BLaER1 treated with 17β-estradiol and CSF1 and Interleukin-3, amounts not matched to agents 10 nM and 100 nM (cell line): Measurements from ENCODE around the gene PTPN9.
A peak's percentile ranks its signal among the peaks of the same experiment; 100 is the strongest.

Experiments used
- H3K27ac ChIP-seq, 11 experiments: shearing (Covaris generic); formaldehyde crosslinking; 2 replicates each; pipeline ENCODE4 v1.8.1; 2022
- H3K27me3 ChIP-seq, 11 experiments: shearing (Covaris generic); formaldehyde crosslinking; 2 replicates each; pipeline ENCODE4 v1.8.1; 2022
- H3K36me3 ChIP-seq, 11 experiments: shearing (Covaris generic); formaldehyde crosslinking; 2 replicates each; pipeline ENCODE4 v1.8.1; 2022
- H3K4me1 ChIP-seq, 10 experiments: shearing (Covaris generic); formaldehyde crosslinking; 2 replicates each; pipeline ENCODE4 v1.8.1; 2022
- H3K4me2 ChIP-seq, 11 experiments: shearing (Covaris generic); formaldehyde crosslinking; 2 replicates each; pipeline ENCODE4 v1.8.1; 2022
- H3K4me3 ChIP-seq, 10 experiments: shearing (Covaris generic); formaldehyde crosslinking; 2 replicates each; pipeline ENCODE4 v1.8.1; 2022
- H3K9ac ChIP-seq, 11 experiments: shearing (Covaris generic); formaldehyde crosslinking; 2 replicates each; pipeline ENCODE4 v1.8.1; 2022
- H3K9me3 ChIP-seq, 11 experiments: shearing (Covaris generic); formaldehyde crosslinking; replicated peaks in 1 of 11; 2 replicates each; pipeline ENCODE4 v1.8.1; 2022
- H4K20me1 ChIP-seq, 11 experiments: shearing (Covaris generic); formaldehyde crosslinking; 2 replicates each; pipeline ENCODE4 v1.8.1; 2022
- Cebpa-rat ChIP-seq, 11 experiments: shearing (Covaris generic); IDR thresholded peaks; 2 replicates each; pipeline ENCODE4 v1.8.1; 2022

Gene PTPN9

GRCh38 chr15:75606711-75607699, 27.9 kb upstream of the PTPN9 start:
- TF ChIP-seq Cebpa-rat (IDR thresholded peaks at IDR 0.05): no peak
- H3K27ac ChIP-seq: peak overlapping the region in 9 of 11 experiments; percentile 24 to 67 (median 46); a peak in 14 of 22 replicates
- no peaks in the 10 kb centered on the region for H3K9me3 ChIP-seq
- H3K4me1 ChIP-seq: peaks cover 22 to 32% (median 31%) of the 10 kb centered on the region in 10 experiments
- peak overlapping the region; percentile 34 to 82 (median 69) for H3K4me2 ChIP-seq
- H4K20me1 ChIP-seq: peaks cover 0 to 30% (median 19%) of the 10 kb centered on the region in 11 experiments; a peak in 17 of 22 replicates
- peak overlapping the region in 5 of 11 experiments; percentile 2 to 44 (median 11); a peak in 7 of 22 replicates for H3K9ac ChIP-seq
- H3K27me3 ChIP-seq: no peaks in the 10 kb centered on the region
- no peak overlapping the region for H3K4me3 ChIP-seq
- H3K36me3 ChIP-seq: peaks cover 81 to 99% (median 94%) of the 10 kb centered on the region in 11 experiments

GRCh38 chr15:75606026-75606425, 26.9 kb upstream of the PTPN9 start:
- H3K4me1 ChIP-seq: peaks cover 22 to 32% (median 31%) of the 10 kb centered on the region in 10 experiments
- H3K4me2 ChIP-seq: peak overlapping the region; percentile 34 to 82 (median 69); a peak in 18 of 22 replicates
- no peak overlapping the region; a peak in 1 of 22 replicates for H3K9ac ChIP-seq
- peaks cover 84 to 99% (median 95%) of the 10 kb centered on the region in 11 experiments for H3K36me3 ChIP-seq
- peak overlapping the region in 7 of 11 experiments; percentile 24 to 67 (median 46); a peak in 8 of 22 replicates for H3K27ac ChIP-seq
- no peaks in the 10 kb centered on the region for H3K27me3 ChIP-seq
- H4K20me1 ChIP-seq: peaks cover 0 to 29% (median 19%) of the 10 kb centered on the region in 11 experiments; a peak in 17 of 22 replicates
- H3K9me3 ChIP-seq: no peaks in the 10 kb centered on the region
- TF ChIP-seq Cebpa-rat (IDR thresholded peaks at IDR 0.05): no peak
- H3K4me3 ChIP-seq: no peak overlapping the region

- Histone ChIP-seq H3K27me3 (no peaks in the 10 kb centered on the region), H3K9ac (peak overlapping the region in 1 of 11 experiments; percentile 9; a peak in 1 of 22 replicates), H3K4me2 (no peak overlapping the region), H3K36me3 (peaks cover 89 to 99% (median 97%) of the 10 kb centered on the region in 11 experiments), H3K27ac (no peak overlapping the region), H3K4me1 (peaks cover 16 to 24% (median 18%) of the 10 kb centered on the region in 10 experiments), H3K9me3 (no peaks in the 10 kb centered on the region), H4K20me1 (peaks cover 0 to 26% (median 9%) of the 10 kb centered on the region in 11 experiments; a peak in 12 of 22 replicates), H3K4me3 (no peak overlapping the region)
- TF ChIP-seq Cebpa-rat (IDR thresholded peaks at IDR 0.05): no peak
Observed at GRCh38 chr15:75599401-75599800, 20.3 kb upstream of the PTPN9 start.

GRCh38 chr15:75598361-75598760, 19.2 kb upstream of the PTPN9 start:
- H3K4me1 ChIP-seq: peaks cover 16 to 24% (median 18%) of the 10 kb centered on the region in 10 experiments
- peak overlapping the region in 10 of 11 experiments; percentile 5 to 68 (median 24); a peak in 10 of 22 replicates for H3K4me2 ChIP-seq
- H3K27me3 ChIP-seq: no peaks in the 10 kb centered on the region
- peaks cover 90 to 99% (median 97%) of the 10 kb centered on the region in 11 experiments for H3K36me3 ChIP-seq
- H3K4me3 ChIP-seq: no peak overlapping the region
- no peak for TF ChIP-seq Cebpa-rat (IDR thresholded peaks at IDR 0.05)
- peak overlapping the region in 2 of 11 experiments; percentile 21 to 59; a peak in 3 of 22 replicates for H3K9ac ChIP-seq
- peaks cover 0 to 35% (median 11%) of the 10 kb centered on the region in 11 experiments; a peak in 13 of 22 replicates for H4K20me1 ChIP-seq
- no peak overlapping the region for H3K27ac ChIP-seq
- H3K9me3 ChIP-seq: no peaks in the 10 kb centered on the region

GRCh38 chr15:75597667-75598341, 18.7 kb upstream of the PTPN9 start:
- no peak overlapping the region for H3K4me3 ChIP-seq
- peak overlapping the region; percentile 5 to 68 (median 44); a peak in 19 of 22 replicates for H3K4me2 ChIP-seq
- TF ChIP-seq Cebpa-rat (IDR thresholded peaks at IDR 0.05): no peak
- no peaks in the 10 kb centered on the region for H3K27me3 ChIP-seq
- no peaks in the 10 kb centered on the region for H3K9me3 ChIP-seq
- H3K27ac ChIP-seq: no peak overlapping the region
- H4K20me1 ChIP-seq: peaks cover 0 to 35% (median 11%) of the 10 kb centered on the region in 11 experiments; a peak in 13 of 22 replicates
- H3K9ac ChIP-seq: peak overlapping the region in 2 of 11 experiments; percentile 21 to 59; a peak in 3 of 22 replicates
- H3K4me1 ChIP-seq: peaks cover 16 to 24% (median 18%) of the 10 kb centered on the region in 10 experiments
- peaks cover 86 to 100% (median 99%) of the 10 kb centered on the region in 11 experiments for H3K36me3 ChIP-seq

GRCh38 chr15:75596703-75597345, 17.7 kb upstream of the PTPN9 start:
- Histone ChIP-seq H3K9ac (no peak overlapping the region), H3K36me3 (peaks cover 82 to 100% (median 98%) of the 10 kb centered on the region in 11 experiments), H3K27me3 (no peaks in the 10 kb centered on the region)

GRCh38 chr15:75594276-75594675, 15.2 kb upstream of the PTPN9 start:
- peaks cover 0 to 35% (median 13%) of the 10 kb centered on the region in 11 experiments; a peak in 14 of 22 replicates for H4K20me1 ChIP-seq
- no peaks in the 10 kb centered on the region for H3K9me3 ChIP-seq
- no peak overlapping the region for H3K27ac ChIP-seq
- no peak for TF ChIP-seq Cebpa-rat (IDR thresholded peaks at IDR 0.05)
- H3K4me1 ChIP-seq: peaks cover 16 to 23% (median 18%) of the 10 kb centered on the region in 10 experiments
- no peak overlapping the region for H3K4me3 ChIP-seq
- H3K9ac ChIP-seq: no peak overlapping the region
- H3K4me2 ChIP-seq: no peak overlapping the region
- H3K36me3 ChIP-seq: peaks cover 65 to 100% (median 97%) of the 10 kb centered on the region in 11 experiments
- no peaks in the 10 kb centered on the region for H3K27me3 ChIP-seq

More at GRCh38 chr15:75596703-75597345, 17.7 kb upstream of the PTPN9 start:
- TF ChIP-seq Cebpa-rat (IDR thresholded peaks at IDR 0.05): no peak
- no peaks in the 10 kb centered on the region for H3K9me3 ChIP-seq
- no peak overlapping the region for H3K27ac ChIP-seq
- H3K4me1 ChIP-seq: peaks cover 16 to 24% (median 18%) of the 10 kb centered on the region in 10 experiments
- H3K4me3 ChIP-seq: no peak overlapping the region
- H3K4me2 ChIP-seq: peak overlapping the region in 6 of 11 experiments; percentile 5 to 68 (median 49); a peak in 6 of 22 replicates
- peaks cover 0 to 35% (median 12%) of the 10 kb centered on the region in 11 experiments; a peak in 14 of 22 replicates for H4K20me1 ChIP-seq
